CD4-positive, CD25-positive, alpha-beta regulatory T cell (primary cell): ENCODE results near the gene MSANTD4. TPM values are rescaled to one million over a fixed set of nuclear protein-coding genes. Genes with fewer than 3 reads are reported as not detected.

Experiments used
- ATAC-seq, 2 donors: fragments of 150-1000 bp; cut with Tn5 transposase; one replicate each; pipeline ENCODE4 v1.10.0; 2021; ENCODE audit warnings: low read depth in 2 of 2, moderate number of reproducible peaks in 2 of 2, moderate library complexity in 1 of 2
- DNase-seq, 3 donors: peaks; one replicate each; pipeline versions ENCODE4 v3.0.0 to v3.0.0-alpha.2; 2012 to 2022; ENCODE audit warnings: mixed read lengths in 1 of 3
- H3K27ac ChIP-seq: one replicate; pipeline ENCODE4 v1.7.0; 2013; ENCODE audit warnings: mild to moderate bottlenecking, low read length; ENCODE audit not compliant: insufficient read depth, poor library complexity, severe bottlenecking
- H3K27me3 ChIP-seq: one replicate; pipeline ENCODE4 v1.7.0; 2013; ENCODE audit warnings: low read length; ENCODE audit not compliant: control insufficient read depth, insufficient read depth
- H3K36me3 ChIP-seq: one replicate; pipeline ENCODE4 v1.7.0; 2013; ENCODE audit warnings: mild to moderate bottlenecking, low read length, moderate library complexity; ENCODE audit not compliant: control insufficient read depth, insufficient read depth
- H3K4me1 ChIP-seq: 2 replicates; pipeline ENCODE4 v1.7.0; 2013; ENCODE audit warnings: mild to moderate bottlenecking, low read length; ENCODE audit not compliant: insufficient read depth, control insufficient read depth, poor library complexity, severe bottlenecking
- H3K4me3 ChIP-seq: one replicate; pipeline ENCODE4 v1.7.0; 2013; ENCODE audit warnings: low read depth, mild to moderate bottlenecking, low read length, moderate library complexity
- H3K9me3 ChIP-seq, 2 experiments: 1 replicate in 1 of 2; 2 replicates in 1 of 2; pipeline ENCODE4 v1.7.0; 2013; ENCODE audit warnings: low read length in 2 of 2, mild to moderate bottlenecking in 1 of 2, moderate library complexity in 1 of 2; ENCODE audit not compliant: control insufficient read depth in 2 of 2
- H3K27ac Mint-ChIP-seq, 3 donors: one replicate each; pipeline ENCODE4 v1.8.0; 2020 to 2022; ENCODE audit warnings: mild to moderate bottlenecking in 3 of 3, mixed read lengths in 3 of 3, moderate library complexity in 2 of 3
- H3K27me3 Mint-ChIP-seq: one replicate; pipeline ENCODE4 v1.8.0; 2022; ENCODE audit warnings: mild to moderate bottlenecking, mixed read lengths
- H3K36me3 Mint-ChIP-seq: one replicate; pipeline ENCODE4 v1.8.0; 2020; ENCODE audit warnings: mixed read lengths
- H3K4me1 Mint-ChIP-seq, 4 donors: one replicate each; pipeline ENCODE4 v1.8.0; 2020 to 2022; ENCODE audit warnings: mixed read lengths in 4 of 4, mild to moderate bottlenecking in 1 of 4
- H3K4me3 Mint-ChIP-seq, 4 donors: one replicate each; pipeline ENCODE4 v1.8.0; 2020 to 2022; ENCODE audit warnings: mild to moderate bottlenecking in 4 of 4, mixed read lengths in 4 of 4, moderate library complexity in 3 of 4
- H3K9me3 Mint-ChIP-seq, 7 donors: one replicate each; pipeline ENCODE4 v1.8.0; 2020 to 2022; ENCODE audit warnings: mixed read lengths in 7 of 7, mild to moderate bottlenecking in 3 of 7, moderate library complexity in 2 of 7
- polyA plus RNA-seq, 4 donors: library from polyadenylated mRNA; unstranded; fragments of 300-500 nt; fragmentation: Illumina TruSeq; gene quantifications; one replicate each; pipeline ENCODE4 v1.2.3, GENCODE V29; 2021
- total RNA-seq: library from RNA; stranded (reverse); gene quantifications from one replicate; pipeline ENCODE4 v1.2.3, GENCODE V29; 2022

Gene MSANTD4
- total and polyA plus RNA-seq, 5 donors from 2014 or later, result 4.0 to 8.3 (median 5.3) TPM

DNA sequence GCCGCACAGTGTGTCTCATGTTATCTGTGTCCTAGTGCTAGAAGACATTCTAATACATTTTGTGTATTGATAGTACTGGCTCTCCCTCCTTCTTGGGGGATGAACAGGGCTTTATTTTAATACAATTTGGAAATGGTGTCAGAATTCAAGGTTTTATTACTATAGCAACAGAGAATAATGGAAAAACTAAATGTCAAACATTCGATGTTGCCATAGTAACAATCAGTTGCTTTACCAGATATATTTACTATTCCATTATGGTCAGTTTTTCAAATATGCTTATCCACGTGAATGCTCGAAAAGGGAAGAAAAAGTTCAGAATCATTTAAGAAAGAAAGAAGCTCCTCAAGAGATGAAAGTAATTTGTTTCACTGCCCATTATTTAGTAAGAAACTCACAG is 8.6 kb upstream of the MSANTD4 start:
- Histone ChIP-seq H3K4me1 (no peaks in the 10 kb centered on the region), H3K27ac (no peak overlapping the region), H3K36me3 (no peaks in the 10 kb centered on the region), H3K27me3 (peaks cover 28% of the 10 kb centered on the region), H3K9me3 (peaks cover 0 to 10% of the 10 kb centered on the region in 2 experiments), H3K4me3 (no peak overlapping the region)
- DNase-seq (no peak), ATAC-seq (no peak)
- no peaks in the 10 kb centered on the region for H3K4me1 Mint-ChIP-seq
- H3K36me3 Mint-ChIP-seq, result no peaks in the 10 kb centered on the region
- peaks cover 53% of the 10 kb centered on the region for H3K27me3 Mint-ChIP-seq
- peaks cover 0 to 8% (median 4%) of the 10 kb centered on the region in 7 donors for H3K9me3 Mint-ChIP-seq
- H3K4me3 Mint-ChIP-seq, result no peak overlapping the region
- H3K27ac Mint-ChIP-seq, result no peak overlapping the region

DNA sequence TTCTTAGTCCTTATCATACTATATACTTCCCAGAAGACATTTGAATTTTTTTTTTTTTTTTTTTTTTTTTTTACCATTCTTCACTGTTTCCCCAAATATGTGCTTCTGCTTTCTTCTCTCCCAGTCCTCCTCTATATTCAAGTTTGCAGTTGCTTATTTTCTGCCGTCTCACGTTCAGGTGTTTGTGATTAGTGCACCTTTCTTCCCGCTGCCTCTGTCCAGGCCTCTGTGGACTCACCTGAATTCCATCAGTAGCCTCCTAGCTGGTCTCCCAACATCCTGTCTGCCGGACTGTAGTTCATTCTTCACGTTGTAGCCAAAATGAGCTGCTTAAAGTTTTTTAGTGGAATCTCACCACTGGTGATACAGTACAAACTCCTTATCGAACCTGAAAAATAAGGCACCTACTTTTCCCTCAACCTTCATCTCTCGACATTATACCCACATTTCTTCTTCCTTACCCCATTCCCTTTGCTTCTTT is 795 bp upstream of the MSANTD4 start:
- Mint-ChIP-seq H3K27me3 (peaks cover 17% of the 10 kb centered on the region), H3K4me1 (peaks cover 17 to 50% (median 37%) of the 10 kb centered on the region in 4 donors), H3K36me3 (peaks cover 19% of the 10 kb centered on the region), H3K4me3 (peak overlapping the region; percentile 94 to 99 (median 98)), H3K9me3 (peaks cover 0 to 8% (median 3%) of the 10 kb centered on the region in 7 donors), H3K27ac (peak overlapping the region; percentile 20 to 97 (median 93))
- Histone ChIP-seq H3K4me3 (peak overlapping the region; percentile 87), H3K4me1 (peaks cover 29% of the 10 kb centered on the region), H3K9me3 (peaks cover 0 to 5% of the 10 kb centered on the region in 2 experiments), H3K27ac (peak overlapping the region; percentile 53), H3K36me3 (no peaks in the 10 kb centered on the region), H3K27me3 (peaks cover 3% of the 10 kb centered on the region)
- DNase-seq (no peak), ATAC-seq (no peak)

DNA sequence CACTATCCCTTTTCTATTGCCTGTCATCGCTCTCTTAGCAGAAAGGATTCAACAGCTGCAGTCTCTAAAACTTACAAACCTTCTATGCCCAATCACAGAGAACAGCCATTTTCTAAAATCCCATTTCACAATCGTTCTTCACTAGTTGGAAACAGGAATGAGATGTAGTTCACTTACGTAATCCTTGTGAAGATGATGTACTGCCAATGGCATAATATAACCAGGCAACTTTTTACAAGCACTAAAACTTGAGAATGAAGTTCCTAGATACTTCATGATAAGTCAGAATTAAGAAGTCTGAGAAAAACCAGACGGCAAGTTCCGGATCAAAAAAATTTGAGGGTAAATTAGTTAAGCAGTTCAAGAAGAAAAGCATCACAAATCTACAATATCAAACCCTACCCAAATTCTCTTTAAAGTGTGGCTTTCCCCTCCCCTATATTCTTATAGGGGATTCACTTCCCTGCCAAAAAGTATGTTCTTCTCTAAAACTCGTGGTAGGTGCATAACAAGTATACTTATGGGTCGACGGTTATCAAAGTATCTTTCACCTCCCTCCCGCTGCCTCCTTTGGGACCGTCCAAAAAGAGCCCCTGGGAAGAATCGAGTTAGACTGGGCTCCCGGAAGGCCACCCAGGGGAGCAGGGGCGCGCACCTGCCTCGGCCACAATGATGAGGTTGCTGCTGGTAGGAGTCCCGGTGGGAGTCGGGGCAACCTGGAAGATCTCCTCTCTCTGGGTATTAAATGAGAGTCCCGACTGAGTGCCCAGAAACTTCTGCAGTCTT is 666 bp downstream of the MSANTD4 start:
- Histone ChIP-seq H3K9me3 (no peaks in the 10 kb centered on the region), H3K27ac (peak overlapping the region; percentile 56), H3K4me1 (peaks cover 35% of the 10 kb centered on the region), H3K4me3 (peak overlapping the region; percentile 87), H3K27me3 (no peaks in the 10 kb centered on the region), H3K36me3 (no peaks in the 10 kb centered on the region)
- H3K27ac Mint-ChIP-seq, result peak overlapping the region; percentile 67 to 97 (median 93)
- peaks cover 19% of the 10 kb centered on the region for H3K36me3 Mint-ChIP-seq
- peaks cover 9% of the 10 kb centered on the region for H3K27me3 Mint-ChIP-seq
- ATAC-seq (no peak), DNase-seq (no peak)
- H3K4me3 Mint-ChIP-seq, result peak overlapping the region; percentile 94 to 99 (median 98)
- no peaks in the 10 kb centered on the region for H3K9me3 Mint-ChIP-seq
- peaks cover 17 to 61% (median 43%) of the 10 kb centered on the region in 4 donors for H3K4me1 Mint-ChIP-seq

DNA sequence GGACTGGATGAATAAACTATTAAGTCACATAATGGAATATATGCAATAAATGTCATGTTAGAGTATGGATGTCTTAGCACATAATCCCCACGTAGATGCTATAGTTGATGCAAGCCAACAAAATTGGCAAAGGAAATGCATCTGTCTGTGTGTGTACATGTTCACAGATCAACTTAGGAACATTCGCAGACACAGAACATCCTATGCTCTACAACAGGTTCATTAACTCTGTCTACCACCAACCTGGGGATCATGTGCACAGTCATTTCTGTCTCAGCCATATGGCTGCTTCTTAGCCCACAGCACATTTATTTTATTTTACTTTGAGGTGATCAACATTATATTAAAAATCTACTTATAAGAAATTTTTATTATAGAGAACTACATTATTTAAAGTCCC is 4.9 kb downstream of the MSANTD4 start:
- H3K4me3 ChIP-seq, result no peak overlapping the region
- no peaks in the 10 kb centered on the region for H3K27me3 ChIP-seq
- no peak for DNase-seq
- Mint-ChIP-seq H3K27ac (no peak overlapping the region), H3K9me3 (no peaks in the 10 kb centered on the region), H3K4me1 (peaks cover 28 to 73% (median 57%) of the 10 kb centered on the region in 4 donors), H3K36me3 (peaks cover 25% of the 10 kb centered on the region), H3K4me3 (no peak overlapping the region), H3K27me3 (no peaks in the 10 kb centered on the region)
- no peaks in the 10 kb centered on the region for H3K9me3 ChIP-seq
- H3K27ac ChIP-seq, result no peak overlapping the region
- ATAC-seq, result no peak
- H3K36me3 ChIP-seq, result no peaks in the 10 kb centered on the region
- peaks cover 29% of the 10 kb centered on the region for H3K4me1 ChIP-seq

DNA sequence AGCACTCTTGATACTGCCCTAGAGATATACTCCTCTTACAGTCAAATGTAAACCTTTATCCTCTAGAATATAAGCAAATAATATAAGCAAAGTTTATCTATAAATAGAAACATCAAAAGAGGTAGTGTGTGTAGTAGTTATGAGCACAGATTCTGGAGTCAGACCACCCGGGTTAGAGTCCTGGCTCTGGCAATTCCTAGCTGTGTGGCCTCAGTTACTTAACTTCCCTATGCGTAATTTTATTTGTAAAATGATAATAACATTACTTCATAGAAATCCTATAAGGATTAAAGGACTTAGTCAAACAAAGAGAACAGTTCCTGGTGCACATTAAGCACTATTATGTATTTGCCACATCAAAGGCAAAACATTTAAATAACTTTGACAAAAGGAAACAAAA is 7.0 kb downstream of the MSANTD4 start:
- H3K4me3 Mint-ChIP-seq, result no peak overlapping the region
- no peak overlapping the region for H3K27ac Mint-ChIP-seq
- H3K27ac ChIP-seq, result no peak overlapping the region
- no peak for ATAC-seq
- H3K9me3 Mint-ChIP-seq, result peaks cover 0 to 3% (median 0%) of the 10 kb centered on the region in 7 donors
- H3K9me3 ChIP-seq, result no peaks in the 10 kb centered on the region
- H3K27me3 ChIP-seq, result no peaks in the 10 kb centered on the region
- H3K4me3 ChIP-seq, result no peak overlapping the region
- peaks cover 36% of the 10 kb centered on the region for H3K36me3 Mint-ChIP-seq
- peaks cover 11% of the 10 kb centered on the region for H3K4me1 ChIP-seq
- H3K27me3 Mint-ChIP-seq, result no peaks in the 10 kb centered on the region
- H3K4me1 Mint-ChIP-seq, result peaks cover 35 to 61% (median 54%) of the 10 kb centered on the region in 4 donors
- DNase-seq, result no peak
- peaks cover 12% of the 10 kb centered on the region for H3K36me3 ChIP-seq

DNA sequence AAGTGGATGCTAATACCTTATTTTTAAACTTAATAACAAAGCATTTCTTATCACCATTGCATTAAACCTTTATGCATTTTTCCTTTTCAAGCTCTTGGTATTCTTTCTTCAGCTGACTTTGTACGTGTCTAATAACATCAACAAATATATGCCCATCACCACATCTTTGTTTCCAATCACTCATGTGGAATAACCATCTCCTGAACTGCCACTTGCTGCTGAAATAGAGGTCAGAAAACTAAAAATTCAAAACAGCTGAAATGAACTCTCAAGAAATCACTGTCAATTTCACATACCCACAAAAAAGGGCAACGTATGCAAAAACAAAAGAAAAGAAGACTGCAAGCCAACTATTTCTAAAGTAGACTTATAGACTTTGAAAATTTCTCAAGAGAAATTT is 7.4 kb downstream of the MSANTD4 start:
- Mint-ChIP-seq H3K4me3 (no peak overlapping the region), H3K27me3 (no peaks in the 10 kb centered on the region), H3K36me3 (peaks cover 38% of the 10 kb centered on the region), H3K4me1 (peaks cover 35 to 59% (median 51%) of the 10 kb centered on the region in 4 donors), H3K27ac (peak overlapping the region in 1 of 3 donors; percentile 39), H3K9me3 (peaks cover 0 to 3% (median 2%) of the 10 kb centered on the region in 7 donors)
- Histone ChIP-seq H3K27ac (no peak overlapping the region), H3K36me3 (peaks cover 16% of the 10 kb centered on the region), H3K4me3 (no peak overlapping the region), H3K4me1 (peaks cover 11% of the 10 kb centered on the region), H3K9me3 (no peaks in the 10 kb centered on the region), H3K27me3 (no peaks in the 10 kb centered on the region)
- no peak for DNase-seq
- ATAC-seq, result no peak

DNA sequence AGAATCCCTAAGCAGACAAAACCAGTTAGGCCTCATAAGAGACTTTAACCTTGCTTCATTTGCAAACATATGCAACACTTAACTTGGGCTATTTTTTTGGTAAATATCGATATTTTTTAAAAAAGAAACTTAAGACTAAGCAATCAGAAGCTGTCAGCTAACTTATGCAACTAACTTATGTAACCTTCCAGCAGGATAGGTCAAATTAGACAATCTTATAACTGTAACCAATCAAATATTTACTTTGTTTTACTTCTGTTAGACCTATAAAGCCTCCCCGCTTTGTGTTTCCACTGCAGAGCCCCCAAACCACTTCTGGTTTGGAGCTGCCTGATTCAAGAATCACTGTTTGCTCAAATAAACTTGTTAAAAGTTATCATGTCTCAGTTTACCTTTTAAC is 8.0 kb downstream of the MSANTD4 start:
- Mint-ChIP-seq H3K4me1 (peaks cover 33 to 56% (median 47%) of the 10 kb centered on the region in 4 donors), H3K27ac (no peak overlapping the region), H3K4me3 (no peak overlapping the region), H3K9me3 (peaks cover 0 to 3% (median 2%) of the 10 kb centered on the region in 7 donors), H3K27me3 (no peaks in the 10 kb centered on the region), H3K36me3 (peaks cover 42% of the 10 kb centered on the region)
- H3K9me3 ChIP-seq, result no peaks in the 10 kb centered on the region
- no peak overlapping the region for H3K27ac ChIP-seq
- H3K4me3 ChIP-seq, result no peak overlapping the region
- H3K27me3 ChIP-seq, result no peaks in the 10 kb centered on the region
- ATAC-seq (no peak), DNase-seq (no peak)
- peaks cover 11% of the 10 kb centered on the region for H3K4me1 ChIP-seq
- H3K36me3 ChIP-seq, result peaks cover 22% of the 10 kb centered on the region
